Activated CD8-positive, alpha-beta T cell treated with anti-CD3 and anti-CD28 coated beads for 36 hours (primary cell): Measurements from ENCODE around the gene CLEC18C. TPM values are rescaled to one million over a fixed set of nuclear protein-coding genes. Genes with fewer than 3 reads are reported as not detected.
A peak's percentile ranks its signal among the peaks of the same experiment; 100 is the strongest.
"Not testable (repeated sequence)": the region's sequence is repeated elsewhere in the genome, so short reads cannot be mapped to it uniquely, and the experiment has no call there.

ENCODE experiments used
- ATAC-seq: fragments of 200-7000 bp; cut with Tn5 transposase; one replicate; pipeline ENCODE4 v1.10.0; 2021; ENCODE audit warnings: mild to moderate bottlenecking, moderate library complexity
- CTCF ChIA-PET: fragments of 350-600 bp; sonication (Branson Sonifier 250); formaldehyde crosslinking; loops from one replicate; lab custom pipeline; 2021; ENCODE audit warnings: antibody characterized with exemption; lab: Charles Lee
- POLR2A ChIA-PET: fragments of 350-600 bp; sonication (Branson Sonifier 250); formaldehyde crosslinking; loops from one replicate; lab custom pipeline; 2021; ENCODE audit warnings: antibody characterized with exemption; lab: Charles Lee
- DNase-seq: peaks from one replicate; pipeline ENCODE4 v3.0.0-alpha.2; 2020
- H3K27ac Mint-ChIP-seq: one replicate; pipeline ENCODE4 v1.8.0; 2021; ENCODE audit warnings: mild to moderate bottlenecking, mixed read lengths
- H3K27me3 Mint-ChIP-seq: one replicate; pipeline ENCODE4 v1.8.0; 2021; ENCODE audit warnings: mixed read lengths
- H3K36me3 Mint-ChIP-seq: one replicate; pipeline ENCODE4 v1.8.0; 2021; ENCODE audit warnings: low read depth, mixed read lengths
- H3K4me1 Mint-ChIP-seq: one replicate; pipeline ENCODE4 v1.8.0; 2021; ENCODE audit warnings: low read depth, mixed read lengths
- H3K4me3 Mint-ChIP-seq: one replicate; pipeline ENCODE4 v1.8.0; 2021; ENCODE audit warnings: mild to moderate bottlenecking, moderate library complexity, mixed read lengths
- H3K9me3 Mint-ChIP-seq: one replicate; pipeline ENCODE4 v1.8.0; 2021; ENCODE audit warnings: mixed read lengths
- intact Hi-C: fragments of 100-400 bp; cut with micrococcal nuclease; formaldehyde crosslinking; loops from one replicate; pipeline ENCODE4 v1.10.0; 2022
- total RNA-seq, 2 experiments: library from RNA; stranded (reverse); gene quantifications; one replicate each; pipeline ENCODE4 v1.2.3, GENCODE V29; 2021

CLEC18C gene
- total RNA-seq, 2 experiments from 2014 or later = not detected

- ATAC-seq, H3K27me3 Mint-ChIP-seq, CTCF ChIA-PET, intact Hi-C loops, H3K36me3 Mint-ChIP-seq, H3K27ac Mint-ChIP-seq, H3K4me3 Mint-ChIP-seq, DNase-seq, H3K9me3 Mint-ChIP-seq, POLR2A ChIA-PET, H3K4me1 Mint-ChIP-seq: not testable (repeated sequence)
These were observed 24.6 kb downstream of the CLEC18C start for GRCh38 chr16:70198230-70198629.

GRCh38 chr16:70198666-70199065, 25.1 kb downstream of the CLEC18C start:
- DNase-seq, H3K27ac Mint-ChIP-seq, POLR2A ChIA-PET, H3K27me3 Mint-ChIP-seq, H3K4me1 Mint-ChIP-seq, intact Hi-C loops, CTCF ChIA-PET, H3K4me3 Mint-ChIP-seq, ATAC-seq, H3K36me3 Mint-ChIP-seq, H3K9me3 Mint-ChIP-seq: not testable (repeated sequence)

GRCh38 chr16:70199170-70199569, 25.6 kb downstream of the CLEC18C start:
- H3K27me3 Mint-ChIP-seq, intact Hi-C loops, DNase-seq, H3K27ac Mint-ChIP-seq, H3K4me1 Mint-ChIP-seq, CTCF ChIA-PET, POLR2A ChIA-PET, ATAC-seq, H3K36me3 Mint-ChIP-seq, H3K9me3 Mint-ChIP-seq, H3K4me3 Mint-ChIP-seq: not testable (repeated sequence)

GRCh38 chr16:70200063-70200462, 26.5 kb downstream of the CLEC18C start:
- POLR2A ChIA-PET, H3K4me1 Mint-ChIP-seq, intact Hi-C loops, ATAC-seq, CTCF ChIA-PET, H3K27ac Mint-ChIP-seq, H3K9me3 Mint-ChIP-seq, DNase-seq, H3K4me3 Mint-ChIP-seq, H3K27me3 Mint-ChIP-seq, H3K36me3 Mint-ChIP-seq: not testable (repeated sequence)

GRCh38 chr16:70203508-70203907, 29.9 kb downstream of the CLEC18C start:
- POLR2A ChIA-PET, H3K27ac Mint-ChIP-seq, DNase-seq, H3K27me3 Mint-ChIP-seq, intact Hi-C loops, CTCF ChIA-PET, H3K4me1 Mint-ChIP-seq, H3K4me3 Mint-ChIP-seq, H3K9me3 Mint-ChIP-seq, ATAC-seq: not testable (repeated sequence)
- H3K36me3 Mint-ChIP-seq = peaks cover 11% of the 10 kb centered on the region

GRCh38 chr16:70204010-70204409, 30.4 kb downstream of the CLEC18C start:
- H3K27me3 Mint-ChIP-seq, POLR2A ChIA-PET, ATAC-seq, H3K4me3 Mint-ChIP-seq, CTCF ChIA-PET, H3K27ac Mint-ChIP-seq, H3K4me1 Mint-ChIP-seq, H3K9me3 Mint-ChIP-seq, intact Hi-C loops, DNase-seq: not testable (repeated sequence)
- H3K36me3 Mint-ChIP-seq = peaks cover 11% of the 10 kb centered on the region

GRCh38 chr16:70204668-70205405, 31.2 kb downstream of the CLEC18C start:
- H3K4me3 Mint-ChIP-seq, POLR2A ChIA-PET, H3K27ac Mint-ChIP-seq, H3K4me1 Mint-ChIP-seq, H3K9me3 Mint-ChIP-seq, DNase-seq, H3K27me3 Mint-ChIP-seq, CTCF ChIA-PET, intact Hi-C loops, ATAC-seq: not testable (repeated sequence)
- H3K36me3 Mint-ChIP-seq = peaks cover 15% of the 10 kb centered on the region

- H3K27me3 Mint-ChIP-seq, H3K27ac Mint-ChIP-seq, H3K4me1 Mint-ChIP-seq, POLR2A ChIA-PET, H3K9me3 Mint-ChIP-seq, intact Hi-C loops, H3K4me3 Mint-ChIP-seq, ATAC-seq, CTCF ChIA-PET, DNase-seq: not testable (repeated sequence)
- peaks cover 20% of the 10 kb centered on the region for H3K36me3 Mint-ChIP-seq
These were observed 32.8 kb downstream of the CLEC18C start for GRCh38 chr16:70206382-70206781.

GRCh38 chr16:70218586-70218985, 45.0 kb downstream of the CLEC18C start:
- H3K4me3 Mint-ChIP-seq, ATAC-seq, CTCF ChIA-PET, H3K9me3 Mint-ChIP-seq, POLR2A ChIA-PET, H3K27me3 Mint-ChIP-seq, DNase-seq, H3K4me1 Mint-ChIP-seq, H3K27ac Mint-ChIP-seq, intact Hi-C loops: not testable (repeated sequence)
- H3K36me3 Mint-ChIP-seq = peaks cover 11% of the 10 kb centered on the region

- H3K4me1 Mint-ChIP-seq, CTCF ChIA-PET, ATAC-seq, H3K27ac Mint-ChIP-seq, H3K4me3 Mint-ChIP-seq, intact Hi-C loops, H3K9me3 Mint-ChIP-seq, POLR2A ChIA-PET, H3K27me3 Mint-ChIP-seq: not testable (repeated sequence)
- H3K36me3 Mint-ChIP-seq = peaks cover 11% of the 10 kb centered on the region
- DNase-seq = peak; percentile 6
These were observed 49.0 kb downstream of the CLEC18C start for GRCh38 chr16:70222574-70222973.

GRCh38 chr16:70223216-70223615, 49.6 kb downstream of the CLEC18C start:
- POLR2A ChIA-PET, H3K27me3 Mint-ChIP-seq, ATAC-seq, H3K9me3 Mint-ChIP-seq, H3K4me1 Mint-ChIP-seq, intact Hi-C loops, H3K36me3 Mint-ChIP-seq, CTCF ChIA-PET, H3K4me3 Mint-ChIP-seq, DNase-seq: not testable (repeated sequence)
- H3K27ac Mint-ChIP-seq = peak overlapping the region; percentile 9

- H3K36me3 Mint-ChIP-seq, POLR2A ChIA-PET, H3K4me1 Mint-ChIP-seq, H3K27me3 Mint-ChIP-seq, intact Hi-C loops, H3K9me3 Mint-ChIP-seq, H3K4me3 Mint-ChIP-seq, DNase-seq, ATAC-seq, H3K27ac Mint-ChIP-seq, CTCF ChIA-PET: not testable (repeated sequence)
These were observed 50.5 kb downstream of the CLEC18C start for GRCh38 chr16:70223971-70224513.
